IPS-15b (cell line): Measurements from ENCODE around the gene TOP3B.

Source experiments
- H3K27me3 ChIP-seq: one replicate; pipeline ENCODE4 v1.6.1; 2013; ENCODE audit warnings: low read length; ENCODE audit not compliant: control insufficient read depth, insufficient read depth
- H3K36me3 ChIP-seq: one replicate; pipeline ENCODE4 v1.6.1; 2013; ENCODE audit warnings: low read length; ENCODE audit not compliant: control insufficient read depth, insufficient read depth
- H3K4me1 ChIP-seq: one replicate; pipeline ENCODE4 v1.6.1; 2013; ENCODE audit warnings: mild to moderate bottlenecking, low read length; ENCODE audit not compliant: control insufficient read depth, insufficient read depth
- H3K4me3 ChIP-seq: one replicate; pipeline ENCODE4 v1.5.1; 2013; ENCODE audit warnings: low read depth, low read length
- H3K9ac ChIP-seq: one replicate; pipeline ENCODE4 v1.6.1; 2013; ENCODE audit warnings: low read depth, mild to moderate bottlenecking, low read length
- H3K9me3 ChIP-seq: one replicate; pipeline ENCODE4 v1.6.1; 2013; ENCODE audit warnings: mild to moderate bottlenecking, low read length; ENCODE audit not compliant: control insufficient read depth, insufficient read depth

The TOP3B gene

GRCh38 chr22:22005945-22006595 lies 23.5 kb upstream of the TOP3B start:
- Histone ChIP-seq H3K9me3 (no peaks in the 10 kb centered on the region), H3K4me1 (no peaks in the 10 kb centered on the region), H3K36me3 (no peaks in the 10 kb centered on the region), H3K27me3 (peaks cover 84% of the 10 kb centered on the region), H3K4me3 (no peak overlapping the region), H3K9ac (no peak overlapping the region)

- H3K9me3 ChIP-seq = no peaks in the 10 kb centered on the region
- H3K27me3 ChIP-seq = peaks cover 89% of the 10 kb centered on the region
- H3K9ac ChIP-seq = no peak overlapping the region
- H3K36me3 ChIP-seq = no peaks in the 10 kb centered on the region
- H3K4me3 ChIP-seq = no peak overlapping the region
- H3K4me1 ChIP-seq = no peaks in the 10 kb centered on the region
Measured at GRCh38 chr22:22003233-22003632, 20.6 kb upstream of the TOP3B start.

GRCh38 chr22:22002526-22003055 lies 20.0 kb upstream of the TOP3B start:
- Histone ChIP-seq H3K9ac (no peak overlapping the region), H3K27me3 (peaks cover 91% of the 10 kb centered on the region), H3K4me1 (no peaks in the 10 kb centered on the region), H3K36me3 (no peaks in the 10 kb centered on the region), H3K4me3 (no peak overlapping the region), H3K9me3 (no peaks in the 10 kb centered on the region)

- H3K4me3 ChIP-seq = no peak overlapping the region
- H3K4me1 ChIP-seq = no peaks in the 10 kb centered on the region
- no peaks in the 10 kb centered on the region for H3K9me3 ChIP-seq
- H3K27me3 ChIP-seq = peaks cover 92% of the 10 kb centered on the region
- H3K36me3 ChIP-seq = no peaks in the 10 kb centered on the region
- no peak overlapping the region for H3K9ac ChIP-seq
Measured at GRCh38 chr22:22001664-22002525, 19.3 kb upstream of the TOP3B start.

- Histone ChIP-seq H3K27me3 (peaks cover 95% of the 10 kb centered on the region), H3K9me3 (no peaks in the 10 kb centered on the region), H3K36me3 (no peaks in the 10 kb centered on the region), H3K4me3 (no peak overlapping the region), H3K9ac (no peak overlapping the region), H3K4me1 (no peaks in the 10 kb centered on the region)
Measured at GRCh38 chr22:21998595-21999247, 16.1 kb upstream of the TOP3B start.

- Histone ChIP-seq H3K27me3 (peaks cover 95% of the 10 kb centered on the region), H3K4me3 (no peak overlapping the region), H3K36me3 (no peaks in the 10 kb centered on the region), H3K9ac (no peak overlapping the region), H3K9me3 (no peaks in the 10 kb centered on the region), H3K4me1 (no peaks in the 10 kb centered on the region)
Measured at GRCh38 chr22:21996175-21996720, 13.7 kb upstream of the TOP3B start.

GRCh38 chr22:21995660-21996059 lies 13.1 kb upstream of the TOP3B start:
- Histone ChIP-seq H3K9ac (no peak overlapping the region), H3K4me3 (no peak overlapping the region)

GRCh38 chr22:21994881-21995444 lies 12.4 kb upstream of the TOP3B start:
- peaks cover 96% of the 10 kb centered on the region for H3K27me3 ChIP-seq

More at GRCh38 chr22:21995660-21996059, 13.1 kb upstream of the TOP3B start:
- H3K4me1 ChIP-seq = no peaks in the 10 kb centered on the region
- H3K27me3 ChIP-seq = peaks cover 95% of the 10 kb centered on the region
- no peaks in the 10 kb centered on the region for H3K9me3 ChIP-seq
- H3K36me3 ChIP-seq = no peaks in the 10 kb centered on the region

GRCh38 chr22:21992593-21993237 lies 10.1 kb upstream of the TOP3B start:
- peaks cover 97% of the 10 kb centered on the region for H3K27me3 ChIP-seq
- no peaks in the 10 kb centered on the region for H3K4me1 ChIP-seq
- H3K9ac ChIP-seq = no peak overlapping the region
- no peaks in the 10 kb centered on the region for H3K9me3 ChIP-seq
- no peaks in the 10 kb centered on the region for H3K36me3 ChIP-seq
- no peak overlapping the region for H3K4me3 ChIP-seq

More at GRCh38 chr22:21994881-21995444, 12.4 kb upstream of the TOP3B start:
- H3K4me3 ChIP-seq = no peak overlapping the region
- H3K4me1 ChIP-seq = no peaks in the 10 kb centered on the region
- no peak overlapping the region for H3K9ac ChIP-seq
- no peaks in the 10 kb centered on the region for H3K36me3 ChIP-seq
- H3K9me3 ChIP-seq = no peaks in the 10 kb centered on the region

- H3K27me3 ChIP-seq = peaks cover 100% of the 10 kb centered on the region
- H3K4me3 ChIP-seq = no peak overlapping the region
- H3K9ac ChIP-seq = no peak overlapping the region
- no peaks in the 10 kb centered on the region for H3K4me1 ChIP-seq
- H3K9me3 ChIP-seq = no peaks in the 10 kb centered on the region
- H3K36me3 ChIP-seq = no peaks in the 10 kb centered on the region
Measured at GRCh38 chr22:21991774-21992173, 9.2 kb upstream of the TOP3B start.

- H3K4me1 ChIP-seq = no peaks in the 10 kb centered on the region
- H3K4me3 ChIP-seq = no peak overlapping the region
- no peak overlapping the region for H3K9ac ChIP-seq
- H3K27me3 ChIP-seq = peaks cover 97% of the 10 kb centered on the region
- H3K9me3 ChIP-seq = no peaks in the 10 kb centered on the region
- no peaks in the 10 kb centered on the region for H3K36me3 ChIP-seq
Measured at GRCh38 chr22:21991304-21991596, 8.7 kb upstream of the TOP3B start.
